ENCODE results near the gene TAX1BP1. TPM values are rescaled to one million over a fixed set of nuclear protein-coding genes. Genes with fewer than 3 reads are reported as not detected.
A peak's percentile ranks its signal among the peaks of the same experiment; 100 is the strongest.

TAX1BP1 gene
- total RNA-seq, 2 experiments from 2014 or later = 27.9 to 49.7 TPM

GRCh38 chr7:27779873-27780272 lies 39.9 kb downstream of the TAX1BP1 start:
- H3K9me3 ChIP-seq (ENCODE audit: low read length) = no peaks in the 10 kb centered on the region
- H3K4me2 ChIP-seq (ENCODE audit: low read length) = no peak overlapping the region
- no peak for TF ChIP-seq EZH2phosphoT487 (IDR thresholded peaks at IDR 0.05; ENCODE audit: borderline replicate concordance, low read depth, low read length)
- no peak for TF ChIP-seq CTCF (conservative IDR thresholded peaks at IDR 0.05; ENCODE audit: low read length)
- ChIA-PET POLR2A (no interaction called here), CTCF (ENCODE audit: unreplicated experiment) (no interaction called here)
- H3K27ac ChIP-seq (ENCODE audit: low read depth, low read length, poor library complexity, severe bottlenecking) = no peak overlapping the region
- no peak for DNase-seq (ENCODE audit: low spot score)
- H3K9me2 ChIP-seq (ENCODE audit: insufficient read depth, low read length) = no peaks in the 10 kb centered on the region
- H4K20me1 ChIP-seq (ENCODE audit: insufficient read depth, low read length) = 0 out of 2 replicates have a peak, but pooled peaks cover 4% of the 10 kb centered on the region
- H3K4me1 ChIP-seq (ENCODE audit: insufficient read depth, low read length, poor library complexity, severe bottlenecking) = no peaks in the 10 kb centered on the region
- intact Hi-C loops (cut with micrococcal nuclease; ENCODE audit: unreplicated experiment) = loop anchor here (5.0 kb wide), 1 partner anchor 142 kb away; no protein-coding TSS in a partner anchor
- no peak overlapping the region for H2AFZ ChIP-seq (ENCODE audit: low read length)
- no peak overlapping the region for H3K4me3 ChIP-seq (ENCODE audit: low read depth, low read length, poor library complexity, severe bottlenecking)
- no peaks in the 10 kb centered on the region for H3K79me2 ChIP-seq (ENCODE audit: insufficient read depth, low read depth, low read length)
- H3K36me3 ChIP-seq (ENCODE audit: insufficient read depth, low read length) = peaks cover 4% of the 10 kb centered on the region; the same call in 1 of the 2 replicates
- TSS peak; percentile 16 for BruUV-seq (replicated peaks)

- Histone ChIP-seq H3K4me2 (ENCODE audit: low read length) (no peak overlapping the region), H3K4me1 (ENCODE audit: insufficient read depth, low read length, poor library complexity, severe bottlenecking) (no peaks in the 10 kb centered on the region), H3K79me2 (ENCODE audit: insufficient read depth, low read depth, low read length) (no peaks in the 10 kb centered on the region), H3K9me2 (ENCODE audit: insufficient read depth, low read length) (no peaks in the 10 kb centered on the region), H3K36me3 (ENCODE audit: insufficient read depth, low read length) (peaks cover 9% of the 10 kb centered on the region; the same call in 1 of the 2 replicates), H3K9me3 (ENCODE audit: low read length) (no peaks in the 10 kb centered on the region), H3K27ac (ENCODE audit: low read depth, low read length, poor library complexity, severe bottlenecking) (no peak overlapping the region), H3K4me3 (ENCODE audit: low read depth, low read length, poor library complexity, severe bottlenecking) (no peak overlapping the region), H4K20me1 (ENCODE audit: insufficient read depth, low read length) (no peaks in the 10 kb centered on the region), H2AFZ (ENCODE audit: low read length) (no peak overlapping the region)
- POLR2A ChIA-PET = interaction anchor here (0.9 kb wide), 1 partner anchor 62 kb away, joined by 3 read pairs; no protein-coding TSS in a partner anchor
- CTCF ChIA-PET (ENCODE audit: unreplicated experiment) = no interaction called here
- intact Hi-C loops (cut with micrococcal nuclease; ENCODE audit: unreplicated experiment) = loop anchor here (5.0 kb wide), 1 partner anchor 141 kb away; no protein-coding TSS in a partner anchor
- TF ChIP-seq EZH2phosphoT487 (IDR thresholded peaks at IDR 0.05; ENCODE audit: borderline replicate concordance, low read depth, low read length) (no peak), CTCF (conservative IDR thresholded peaks at IDR 0.05; ENCODE audit: low read length) (no peak)
- no peak for DNase-seq (ENCODE audit: low spot score)
- no TSS peak for BruUV-seq (replicated peaks)
Observed at GRCh38 chr7:27781188-27781587, 41.2 kb downstream of the TAX1BP1 start.

- TF ChIP-seq CTCF (conservative IDR thresholded peaks at IDR 0.05; ENCODE audit: low read length) (no peak), EZH2phosphoT487 (IDR thresholded peaks at IDR 0.05; ENCODE audit: borderline replicate concordance, low read depth, low read length) (no peak)
- H3K27ac ChIP-seq (ENCODE audit: low read depth, low read length, poor library complexity, severe bottlenecking) = no peak overlapping the region
- H3K4me3 ChIP-seq (ENCODE audit: low read depth, low read length, poor library complexity, severe bottlenecking) = no peak overlapping the region
- ChIA-PET CTCF (ENCODE audit: unreplicated experiment) (no interaction called here), POLR2A (no interaction called here)
- H3K36me3 ChIP-seq (ENCODE audit: insufficient read depth, low read length) = peaks cover 25% of the 10 kb centered on the region
- no peak overlapping the region for H2AFZ ChIP-seq (ENCODE audit: low read length)
- H3K9me2 ChIP-seq (ENCODE audit: insufficient read depth, low read length) = no peaks in the 10 kb centered on the region
- no peaks in the 10 kb centered on the region for H3K9me3 ChIP-seq (ENCODE audit: low read length)
- no peak overlapping the region for H3K4me2 ChIP-seq (ENCODE audit: low read length)
- H3K79me2 ChIP-seq (ENCODE audit: insufficient read depth, low read depth, low read length) = no peaks in the 10 kb centered on the region
- intact Hi-C loops (cut with micrococcal nuclease; ENCODE audit: unreplicated experiment) = loop anchor here (5.0 kb wide), 1 partner anchor 139 kb away; no protein-coding TSS in a partner anchor
- DNase-seq (ENCODE audit: low spot score) = no peak
- no peaks in the 10 kb centered on the region for H3K4me1 ChIP-seq (ENCODE audit: insufficient read depth, low read length, poor library complexity, severe bottlenecking)
- no peaks in the 10 kb centered on the region for H4K20me1 ChIP-seq (ENCODE audit: insufficient read depth, low read length)
- no TSS peak for BruUV-seq (replicated peaks)
Observed at GRCh38 chr7:27782849-27783248, 42.9 kb downstream of the TAX1BP1 start.

Measured in OCI-LY7 (cell line).